DND-41 (cell line): Measurements from ENCODE around the gene FAM234A.

ENCODE experiments used
- CTCF ChIP-seq: IDR thresholded peaks from 2 replicates; pipeline ENCODE4 v1.5.1; 2012; ENCODE audit warnings: borderline replicate concordance, low read length, moderate library complexity, mild to moderate bottlenecking; ENCODE audit not compliant: poor library complexity, severe bottlenecking; ENCODE audit errors: extremely low read depth
- EZH2 ChIP-seq: IDR thresholded peaks from 3 replicates; pipeline ENCODE4 v1.6.1; 2012; ENCODE audit warnings: borderline replicate concordance, low read depth, mild to moderate bottlenecking, moderate library complexity, low read length, inconsistent platforms; ENCODE audit not compliant: severe bottlenecking

GRCh38 chr16:281660-282255, 47.1 kb downstream of the FAM234A start:
- TF ChIP-seq EZH2 (no peak), CTCF (no peak)
